Sigmoid colon (tissue), 7 donors: ENCODE results near the gene SEMA4B. TPM values are rescaled to one million over a fixed set of nuclear protein-coding genes. Genes with fewer than 3 reads are reported as not detected.

ENCODE experiments used
- DNase-seq: peaks from one replicate; pipeline ENCODE4 v3.0.0-alpha.2; 2019
- H3K27ac ChIP-seq, 4 donors: fragments of 200-600 bp; sonication (generic); one replicate each; pipeline ENCODE4 v1.5.1; 2016 to 2019; ENCODE audit warnings: mild to moderate bottlenecking in 1 of 4
- H3K27me3 ChIP-seq, 3 donors: fragments of 200-600 bp; sonication (generic); one replicate each; pipeline ENCODE4 v1.5.1; 2019; ENCODE audit warnings: mild to moderate bottlenecking in 1 of 3
- H3K36me3 ChIP-seq, 4 donors: fragments of 200-600 bp; sonication (generic); one replicate each; pipeline ENCODE4 v1.5.1; 2016 to 2019
- H3K4me1 ChIP-seq, 4 donors: fragments of 200-600 bp; sonication (generic); one replicate each; pipeline ENCODE4 v1.5.1; 2017 to 2019
- H3K4me3 ChIP-seq, 4 donors: fragments of 200-600 bp; sonication (generic); one replicate each; pipeline ENCODE4 v1.5.1; 2017 to 2019; ENCODE audit warnings: mild to moderate bottlenecking in 2 of 4, moderate library complexity in 1 of 4
- H3K9me3 ChIP-seq, 4 donors: fragments of 200-600 bp in 3 of 4; sonication (generic) in 3 of 4; one replicate each; pipeline versions ENCODE4 v1.5.1 to v1.6.1; 2013 to 2019
- EP300 ChIP-seq, 4 donors: sonication (generic); formaldehyde crosslinking; IDR thresholded peaks; one replicate each; pipeline ENCODE4 v1.6.1; 2017; ENCODE audit warnings: antibody characterized with exemption in 4 of 4
- POLR2A ChIP-seq, 2 donors: fragments of 450-650 bp; IDR thresholded peaks; one replicate each; pipeline ENCODE4 v1.6.1; 2016; ENCODE audit warnings: antibody characterized with exemption in 2 of 2, mild to moderate bottlenecking in 2 of 2, moderate library complexity in 2 of 2
- POLR2AphosphoS5 ChIP-seq, 4 donors: sonication (generic); formaldehyde crosslinking; IDR thresholded peaks; one replicate each; pipeline ENCODE4 v1.6.1; 2017; ENCODE audit warnings: antibody characterized with exemption in 4 of 4
- WGBS, 2 donors: extraction: QIAGEN DNeasy Blood & Tissue Kit; methylation state at CpG; one replicate each; pipeline ENCODE4 v1.1.7; 2013; 5-methylcytosine and 5-hydroxymethylcytosine counted together
- intact Hi-C: fragments of 100-400 bp; cut with DNase I; formaldehyde crosslinking; loops from one replicate; pipeline ENCODE4 v1.15.1; 2023
- polyA plus RNA-seq, 3 donors: library from polyadenylated mRNA; stranded (reverse); fragments of 200-250 nt; gene quantifications; one replicate each; pipeline ENCODE4 v1.2.3, GENCODE V29; 2013
- total RNA-seq, 4 donors: library from RNA; depleted of rRNA; stranded (reverse); fragments of >200 nt; gene quantifications; one replicate each; pipeline ENCODE4 v1.1.0, GENCODE V29; 2016
- TF ChIP-seq, protein P1 (sequence below), 4 experiments: fragments of 450-650 bp in 3 of 4; fragments of 200-600 bp in 1 of 4; IDR thresholded peaks; one replicate each; pipeline ENCODE4 v1.5.1; 2016 to 2019; ENCODE audit warnings: antibody characterized with exemption in 4 of 4, mild to moderate bottlenecking in 3 of 4, moderate library complexity in 2 of 4
- donor health status: healthy with polysubstance abuse.
- donor health status: Bipolar disorder and iron deficiency.
- donor health status: healthy.

The SEMA4B gene
- total and polyA plus RNA-seq, 7 donors: 10.6 to 94.5 (median 50.7) TPM

DNA sequence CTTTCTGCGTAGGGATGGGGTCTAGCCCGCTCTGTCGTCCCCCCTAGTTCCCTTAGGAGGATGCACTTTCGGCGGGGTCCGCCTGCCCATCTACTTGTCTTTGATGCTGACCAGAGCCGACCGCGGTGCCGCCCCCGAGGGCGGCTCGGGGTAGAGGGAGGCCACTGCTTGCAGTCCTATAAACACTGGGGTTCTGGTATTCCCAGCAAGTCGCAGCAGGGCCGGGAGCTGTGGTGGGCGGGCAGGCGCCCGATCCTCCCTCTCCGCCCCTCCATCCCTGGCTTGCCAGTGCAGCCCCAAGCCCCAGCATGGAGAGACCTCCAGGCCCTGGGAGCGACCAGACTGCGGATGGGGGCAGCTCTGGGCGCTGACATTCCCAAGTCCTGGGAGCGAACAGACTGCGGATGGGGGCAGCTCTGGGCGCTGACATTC, 830 bp downstream of the SEMA4B start:
- intact Hi-C loops: no loop called here
- peak overlapping the region; percentile 85 to 92 (median 88) for H3K27ac ChIP-seq
- H3K9me3 ChIP-seq: no peaks in the 10 kb centered on the region
- peak overlapping the region; percentile 49 to 91 (median 81) for H3K4me3 ChIP-seq
- 4 to 14% methylated on average over 25 of the region's 25 CpGs for WGBS, 2 donors
- no peak for DNase-seq
- H3K27me3 ChIP-seq: no peaks in the 10 kb centered on the region
- peaks cover 0 to 57% (median 55%) of the 10 kb centered on the region in 4 donors for H3K4me1 ChIP-seq
- TF ChIP-seq EP300 (IDR thresholded peaks at IDR 0.05) (no peak), POLR2AphosphoS5 (IDR thresholded peaks at IDR 0.05) (peak in 2 of 4 donors; percentile 26 to 36)
- H3K36me3 ChIP-seq: peaks cover 0 to 17% (median 0%) of the 10 kb centered on the region in 4 donors

- intact Hi-C loops: no loop called here
- no peaks in the 10 kb centered on the region for H3K9me3 ChIP-seq
- TF ChIP-seq EP300 (IDR thresholded peaks at IDR 0.05) (no peak), POLR2A (IDR thresholded peaks at IDR 0.05) (no peak), POLR2AphosphoS5 (IDR thresholded peaks at IDR 0.05) (no peak)
- TF ChIP-seq, protein P1, sequence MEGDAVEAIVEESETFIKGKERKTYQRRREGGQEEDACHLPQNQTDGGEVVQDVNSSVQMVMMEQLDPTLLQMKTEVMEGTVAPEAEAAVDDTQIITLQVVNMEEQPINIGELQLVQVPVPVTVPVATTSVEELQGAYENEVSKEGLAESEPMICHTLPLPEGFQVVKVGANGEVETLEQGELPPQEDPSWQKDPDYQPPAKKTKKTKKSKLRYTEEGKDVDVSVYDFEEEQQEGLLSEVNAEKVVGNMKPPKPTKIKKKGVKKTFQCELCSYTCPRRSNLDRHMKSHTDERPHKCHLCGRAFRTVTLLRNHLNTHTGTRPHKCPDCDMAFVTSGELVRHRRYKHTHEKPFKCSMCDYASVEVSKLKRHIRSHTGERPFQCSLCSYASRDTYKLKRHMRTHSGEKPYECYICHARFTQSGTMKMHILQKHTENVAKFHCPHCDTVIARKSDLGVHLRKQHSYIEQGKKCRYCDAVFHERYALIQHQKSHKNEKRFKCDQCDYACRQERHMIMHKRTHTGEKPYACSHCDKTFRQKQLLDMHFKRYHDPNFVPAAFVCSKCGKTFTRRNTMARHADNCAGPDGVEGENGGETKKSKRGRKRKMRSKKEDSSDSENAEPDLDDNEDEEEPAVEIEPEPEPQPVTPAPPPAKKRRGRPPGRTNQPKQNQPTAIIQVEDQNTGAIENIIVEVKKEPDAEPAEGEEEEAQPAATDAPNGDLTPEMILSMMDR (IDR thresholded peaks at IDR 0.05): no peak
- H3K27ac ChIP-seq: peak overlapping the region; percentile 85 to 92 (median 88)
- 81 to 90% methylated on average over 4 of the region's 4 CpGs for WGBS, 2 donors
- peaks cover 0 to 23% (median 2%) of the 10 kb centered on the region in 4 donors for H3K36me3 ChIP-seq
- H3K4me3 ChIP-seq: peak overlapping the region in 3 of 4 donors; percentile 78 to 91 (median 84)
- no peaks in the 10 kb centered on the region for H3K27me3 ChIP-seq
- peaks cover 0 to 63% (median 54%) of the 10 kb centered on the region in 4 donors for H3K4me1 ChIP-seq
- DNase-seq: no peak
Measured at GRCh38 chr15:90202929-90203328, 1.8 kb downstream of the SEMA4B start.

- peak overlapping the region in 3 of 4 donors; percentile 85 to 92 (median 90) for H3K27ac ChIP-seq
- H3K4me1 ChIP-seq: peaks cover 0 to 63% (median 54%) of the 10 kb centered on the region in 4 donors
- TF ChIP-seq EP300 (IDR thresholded peaks at IDR 0.05): no peak
- WGBS, 2 donors: 95 to 97% methylated on average over 7 of the region's 7 CpGs
- peak overlapping the region in 1 of 4 donors; percentile 84 for H3K4me3 ChIP-seq
- H3K27me3 ChIP-seq: no peaks in the 10 kb centered on the region
- H3K9me3 ChIP-seq: no peaks in the 10 kb centered on the region
- no peak for DNase-seq
- intact Hi-C loops: no loop called here
- peaks cover 0 to 26% (median 2%) of the 10 kb centered on the region in 4 donors for H3K36me3 ChIP-seq
Measured at GRCh38 chr15:90203473-90203872, 2.3 kb downstream of the SEMA4B start.

- peaks cover 0 to 31% (median 2%) of the 10 kb centered on the region in 4 donors for H3K36me3 ChIP-seq
- H3K4me1 ChIP-seq: peaks cover 0 to 63% (median 57%) of the 10 kb centered on the region in 4 donors
- TF ChIP-seq POLR2A (IDR thresholded peaks at IDR 0.05) (no peak), POLR2AphosphoS5 (IDR thresholded peaks at IDR 0.05) (peak in 1 of 4 donors; percentile 32)
- WGBS, 2 donors: 84 to 85% methylated on average over 8 of the region's 8 CpGs
- DNase-seq: peak; percentile 76
- no peaks in the 10 kb centered on the region for H3K9me3 ChIP-seq
- intact Hi-C loops: no loop called here
- H3K27me3 ChIP-seq: no peaks in the 10 kb centered on the region
- peak overlapping the region in 3 of 4 donors; percentile 85 to 92 (median 90) for H3K27ac ChIP-seq
- H3K4me3 ChIP-seq: peak overlapping the region in 1 of 4 donors; percentile 11
Measured at GRCh38 chr15:90203922-90204321, 2.8 kb downstream of the SEMA4B start.

DNA sequence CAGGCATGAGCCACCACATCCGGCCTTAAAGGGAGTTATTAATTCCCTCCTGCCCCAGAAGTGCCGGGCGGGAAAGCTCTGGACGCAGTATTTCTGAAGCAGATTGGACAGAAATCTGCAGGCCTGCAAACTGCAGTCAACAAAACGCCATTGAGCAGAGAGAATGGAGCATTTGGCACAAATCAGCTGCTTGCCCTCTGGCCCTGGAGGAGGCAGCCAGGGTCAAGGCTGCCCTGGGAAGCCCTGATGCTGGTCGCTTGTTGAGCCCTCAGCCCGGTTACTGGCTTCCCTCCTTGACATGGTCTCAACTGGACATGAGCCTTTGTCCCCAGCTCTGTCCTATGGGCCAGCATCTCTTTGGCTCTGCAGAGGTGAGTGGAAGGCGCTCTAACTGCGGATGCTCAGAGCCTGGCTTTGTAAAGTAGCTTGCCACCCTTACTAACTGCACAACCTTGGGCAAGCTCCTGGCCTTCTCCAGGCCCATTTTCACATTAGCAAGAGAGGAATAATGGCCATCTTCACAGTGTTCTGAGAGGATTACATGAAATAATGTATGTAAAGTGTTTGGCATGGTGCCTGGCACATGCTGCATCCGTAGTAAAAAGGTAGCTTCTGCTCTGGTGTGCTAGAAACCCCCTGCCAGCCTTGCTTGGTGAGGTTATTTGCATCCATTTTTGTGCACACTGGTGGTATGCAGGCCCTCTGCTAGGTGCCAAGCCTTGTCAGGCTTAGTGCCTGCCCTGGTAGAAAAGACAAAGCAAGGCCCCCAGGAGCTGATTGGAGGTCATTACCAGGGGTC, 4.1 kb downstream of the SEMA4B start:
- WGBS, 2 donors: 83 to 89% methylated on average over 10 of the region's 10 CpGs
- no peak for DNase-seq
- intact Hi-C loops: no loop called here
- Histone ChIP-seq H3K27ac (peak overlapping the region in 2 of 4 donors; percentile 85 to 90), H3K27me3 (no peaks in the 10 kb centered on the region), H3K4me1 (peaks cover 0 to 69% (median 64%) of the 10 kb centered on the region in 4 donors), H3K36me3 (peaks cover 0 to 42% (median 3%) of the 10 kb centered on the region in 4 donors), H3K9me3 (no peaks in the 10 kb centered on the region), H3K4me3 (no peak overlapping the region)
- TF ChIP-seq POLR2AphosphoS5 (IDR thresholded peaks at IDR 0.05): peak in 1 of 4 donors; percentile 5
- no peak for TF ChIP-seq EP300 (IDR thresholded peaks at IDR 0.05)
- TF ChIP-seq, protein P1 (IDR thresholded peaks at IDR 0.05): no peak

GRCh38 chr15:90205886-90206285, 4.8 kb downstream of the SEMA4B start:
- no peaks in the 10 kb centered on the region for H3K9me3 ChIP-seq
- H3K27me3 ChIP-seq: no peaks in the 10 kb centered on the region
- no peak for TF ChIP-seq POLR2A (IDR thresholded peaks at IDR 0.05)
- TF ChIP-seq POLR2AphosphoS5 (IDR thresholded peaks at IDR 0.05): no peak
- TF ChIP-seq, protein P1 (IDR thresholded peaks at IDR 0.05): no peak
- no peak for TF ChIP-seq EP300 (IDR thresholded peaks at IDR 0.05)
- WGBS, 2 donors: 89 to 93% methylated on average over 5 of the region's 5 CpGs
- DNase-seq: peak; percentile 72
- peaks cover 0 to 69% (median 64%) of the 10 kb centered on the region in 4 donors for H3K4me1 ChIP-seq
- peaks cover 0 to 42% (median 4%) of the 10 kb centered on the region in 4 donors for H3K36me3 ChIP-seq
- peak overlapping the region in 1 of 4 donors; percentile 40 for H3K27ac ChIP-seq
- intact Hi-C loops: no loop called here
- no peak overlapping the region for H3K4me3 ChIP-seq
